ENCODE results near the gene PLPP4. TPM values are rescaled to one million over a fixed set of nuclear protein-coding genes. Genes with fewer than 3 reads are reported as not detected.

The PLPP4 gene
- total and polyA plus RNA-seq, 2 experiments from 2014 or later = 30.0 to 34.4 TPM

GRCh38 chr10:120465138-120465537, 8.1 kb downstream of the PLPP4 start:
- Histone ChIP-seq H4K20me1 (ENCODE audit: insufficient read depth) (no peaks in the 10 kb centered on the region), H3K9ac (no peak overlapping the region), H3K36me3 (ENCODE audit: low read depth) (no peaks in the 10 kb centered on the region), H3K4me1 (ENCODE audit: insufficient read depth) (peaks cover 25% of the 10 kb centered on the region), H2AFZ (no peak overlapping the region), H3K79me2 (ENCODE audit: insufficient read depth) (peaks cover 58% of the 10 kb centered on the region), H3F3A (ENCODE audit: insufficient read depth) (peaks cover 14% of the 10 kb centered on the region), H3K9me3 (ENCODE audit: low read depth) (no peaks in the 10 kb centered on the region), H3K27ac (no peak overlapping the region), H3K4me3 (no peak overlapping the region), H3K27me3 (replicated peaks; ENCODE audit: insufficient read depth) (no peaks in the 10 kb centered on the region), H3K4me2 (ENCODE audit: unreplicated experiment) (no peak overlapping the region), H3K9me2 (ENCODE audit: insufficient read depth) (no peaks in the 10 kb centered on the region)
- in situ Hi-C loops (cut with MboI) = no loop called here
- DNase-seq = no peak
- TF ChIP-seq EZH2phosphoT487 (IDR thresholded peaks at IDR 0.05; ENCODE audit: insufficient read depth, low read depth) = no peak
- TF ChIP-seq EZH2 (IDR thresholded peaks at IDR 0.05; ENCODE audit: insufficient read depth, poor library complexity, severe bottlenecking) = no peak
- 81 to 87% methylated on average over 2 of the region's 2 CpGs for WGBS, 2 experiments (ENCODE audit: low coverage in 1 of 2, low lambda C conversion rate in 2 of 2, missing lambda C conversion rate in 2 of 2)

GRCh38 chr10:120466006-120466405, 9.0 kb downstream of the PLPP4 start:
- Histone ChIP-seq H3K9me3 (ENCODE audit: low read depth) (no peaks in the 10 kb centered on the region), H3K4me1 (ENCODE audit: insufficient read depth) (peaks cover 19% of the 10 kb centered on the region), H3K9ac (no peak overlapping the region), H3K4me3 (no peak overlapping the region), H3K27me3 (replicated peaks; ENCODE audit: insufficient read depth) (no peaks in the 10 kb centered on the region), H4K20me1 (ENCODE audit: insufficient read depth) (no peaks in the 10 kb centered on the region), H2AFZ (no peak overlapping the region), H3K79me2 (ENCODE audit: insufficient read depth) (peaks cover 67% of the 10 kb centered on the region), H3K9me2 (ENCODE audit: insufficient read depth) (no peaks in the 10 kb centered on the region), H3K4me2 (ENCODE audit: unreplicated experiment) (no peak overlapping the region), H3F3A (ENCODE audit: insufficient read depth) (peaks cover 8% of the 10 kb centered on the region; the same call in 1 of the 2 replicates), H3K27ac (no peak overlapping the region), H3K36me3 (ENCODE audit: low read depth) (no peaks in the 10 kb centered on the region)
- DNase-seq = no peak
- in situ Hi-C loops (cut with MboI) = no loop called here
- no peak for TF ChIP-seq EZH2 (IDR thresholded peaks at IDR 0.05; ENCODE audit: insufficient read depth, poor library complexity, severe bottlenecking)
- no peak for TF ChIP-seq EZH2phosphoT487 (IDR thresholded peaks at IDR 0.05; ENCODE audit: insufficient read depth, low read depth)
- WGBS, 2 experiments (ENCODE audit: low coverage in 1 of 2, low lambda C conversion rate in 2 of 2, missing lambda C conversion rate in 2 of 2) = 97 to 100% methylated on average over 2 of the region's 2 CpGs

GRCh38 chr10:120473593-120473992, 16.6 kb downstream of the PLPP4 start:
- no peak overlapping the region for H3K9ac ChIP-seq
- no peak overlapping the region for H3K4me3 ChIP-seq
- WGBS, 2 experiments (ENCODE audit: low coverage in 1 of 2, low lambda C conversion rate in 2 of 2, missing lambda C conversion rate in 2 of 2) = 84 to 87% methylated on average over 4 of the region's 4 CpGs
- peaks cover 34% of the 10 kb centered on the region for H3K4me1 ChIP-seq (ENCODE audit: insufficient read depth)
- H3K27me3 ChIP-seq (replicated peaks; ENCODE audit: insufficient read depth) = no peaks in the 10 kb centered on the region
- H3K9me2 ChIP-seq (ENCODE audit: insufficient read depth) = no peaks in the 10 kb centered on the region
- no peak overlapping the region for H2AFZ ChIP-seq
- H3K9me3 ChIP-seq (ENCODE audit: low read depth) = no peaks in the 10 kb centered on the region
- no peak overlapping the region for H3K27ac ChIP-seq
- H4K20me1 ChIP-seq (ENCODE audit: insufficient read depth) = no peaks in the 10 kb centered on the region
- no peak for DNase-seq
- H3K79me2 ChIP-seq (ENCODE audit: insufficient read depth) = peaks cover 69% of the 10 kb centered on the region
- TF ChIP-seq EZH2phosphoT487 (IDR thresholded peaks at IDR 0.05; ENCODE audit: insufficient read depth, low read depth) (no peak), EZH2 (IDR thresholded peaks at IDR 0.05; ENCODE audit: insufficient read depth, poor library complexity, severe bottlenecking) (no peak)
- in situ Hi-C loops (cut with MboI) = no loop called here
- H3K36me3 ChIP-seq (ENCODE audit: low read depth) = no peaks in the 10 kb centered on the region
- peaks cover 15% of the 10 kb centered on the region for H3F3A ChIP-seq (ENCODE audit: insufficient read depth)
- no peak overlapping the region for H3K4me2 ChIP-seq (ENCODE audit: unreplicated experiment)

GRCh38 chr10:120474956-120475355, 17.9 kb downstream of the PLPP4 start:
- H3K27ac ChIP-seq = no peak overlapping the region

More at GRCh38 chr10:120474956-120475355, 17.9 kb downstream of the PLPP4 start:
- no peak overlapping the region for H3K4me3 ChIP-seq
- TF ChIP-seq EZH2 (IDR thresholded peaks at IDR 0.05; ENCODE audit: insufficient read depth, poor library complexity, severe bottlenecking) (no peak), EZH2phosphoT487 (IDR thresholded peaks at IDR 0.05; ENCODE audit: insufficient read depth, low read depth) (no peak)
- H4K20me1 ChIP-seq (ENCODE audit: insufficient read depth) = no peaks in the 10 kb centered on the region
- 94 to 100% methylated on average over 1 of the region's 1 CpG for WGBS, 2 experiments (ENCODE audit: low coverage in 1 of 2, low lambda C conversion rate in 2 of 2, missing lambda C conversion rate in 2 of 2)
- peaks cover 39% of the 10 kb centered on the region for H3K4me1 ChIP-seq (ENCODE audit: insufficient read depth)
- H2AFZ ChIP-seq = no peak overlapping the region
- H3K9me3 ChIP-seq (ENCODE audit: low read depth) = no peaks in the 10 kb centered on the region
- no peaks in the 10 kb centered on the region for H3K27me3 ChIP-seq (replicated peaks; ENCODE audit: insufficient read depth)
- H3K9me2 ChIP-seq (ENCODE audit: insufficient read depth) = no peaks in the 10 kb centered on the region
- in situ Hi-C loops (cut with MboI) = no loop called here
- no peak overlapping the region for H3K9ac ChIP-seq
- H3K79me2 ChIP-seq (ENCODE audit: insufficient read depth) = peaks cover 75% of the 10 kb centered on the region
- no peak for DNase-seq
- H3F3A ChIP-seq (ENCODE audit: insufficient read depth) = peaks cover 17% of the 10 kb centered on the region
- H3K4me2 ChIP-seq (ENCODE audit: unreplicated experiment) = no peak overlapping the region
- H3K36me3 ChIP-seq (ENCODE audit: low read depth) = no peaks in the 10 kb centered on the region

Data from GM23248 (cell line).